NCI-H2171 (cell line): ENCODE measurements around the gene PIP4K2A.
"Not testable (repeated sequence)": the region's sequence is repeated elsewhere in the genome, so short reads cannot be mapped to it uniquely, and the experiment has no call there.

Source experiments
- DNase-seq: peaks from one replicate; lab custom pipeline; 2025; lab: John Stamatoyannopoulos, UW

PIP4K2A gene

GRCh38 chr10:22714479-22715289 lies at the start of gene PIP4K2A:
Gene PIP4K2A (minus strand): TSS chr10:22714578. CDS start chr10:22714326, 252 bp downstream.
- no peak for DNase-seq

- no peak for DNase-seq
These were observed 47.3 kb upstream of the PIP4K2A start for GRCh38 chr10:22761569-22762220.

GRCh38 chr10:22760025-22760424 lies 45.6 kb upstream of the PIP4K2A start:
- DNase-seq: no peak

- DNase-seq: no peak
These were observed 44.5 kb upstream of the PIP4K2A start for GRCh38 chr10:22758867-22759266.

GRCh38 chr10:22754296-22754695 lies 39.9 kb upstream of the PIP4K2A start:
- DNase-seq: no peak

- DNase-seq: no peak
These were observed 39.4 kb upstream of the PIP4K2A start for GRCh38 chr10:22753786-22754185.

GRCh38 chr10:22752272-22752889 lies 38.0 kb upstream of the PIP4K2A start:
- DNase-seq: no peak

GRCh38 chr10:22750131-22750530 lies 35.8 kb upstream of the PIP4K2A start:
- DNase-seq: no peak

- DNase-seq: not testable (repeated sequence)
These were observed 30.5 kb upstream of the PIP4K2A start for GRCh38 chr10:22744858-22745257.

- no peak for DNase-seq
These were observed 28.3 kb upstream of the PIP4K2A start for GRCh38 chr10:22742678-22743077.

GRCh38 chr10:22741631-22742030 lies 27.3 kb upstream of the PIP4K2A start:
- not testable (repeated sequence) for DNase-seq

GRCh38 chr10:22740180-22740579 lies 25.8 kb upstream of the PIP4K2A start:
- no peak for DNase-seq

- no peak for DNase-seq
These were observed 23.2 kb upstream of the PIP4K2A start for GRCh38 chr10:22737587-22737986.

GRCh38 chr10:22736134-22736533 lies 21.8 kb upstream of the PIP4K2A start:
- DNase-seq: no peak

GRCh38 chr10:22733992-22734391 lies 19.6 kb upstream of the PIP4K2A start:
- DNase-seq: no peak

- DNase-seq: no peak
These were observed 13.3 kb upstream of the PIP4K2A start for GRCh38 chr10:22727663-22728062.

- DNase-seq: no peak
These were observed 12.7 kb upstream of the PIP4K2A start for GRCh38 chr10:22727112-22727511.

GRCh38 chr10:22724773-22725172 lies 10.4 kb upstream of the PIP4K2A start:
- DNase-seq: no peak

- no peak for DNase-seq
These were observed 9.4 kb upstream of the PIP4K2A start for GRCh38 chr10:22723783-22724182.

GRCh38 chr10:22723343-22723779 lies 9.0 kb upstream of the PIP4K2A start:
- no peak for DNase-seq

- DNase-seq: no peak
These were observed 8.3 kb upstream of the PIP4K2A start for GRCh38 chr10:22722626-22723169.

GRCh38 chr10:22720667-22721066 lies 6.3 kb upstream of the PIP4K2A start:
- no peak for DNase-seq
